K562 (cell line): ENCODE data around the gene USP35. TPM values are rescaled to one million over a fixed set of nuclear protein-coding genes. Genes with fewer than 3 reads are reported as not detected.
A peak's percentile ranks its signal among the peaks of the same experiment; 100 is the strongest.

Experiments used
- BDP1 ChIP-seq: IDR thresholded peaks from 3 replicates; pipeline ENCODE4 v1.6.1; 2011; ENCODE audit not compliant: insufficient read length, insufficient read depth
- CTBP1 ChIP-seq: fragments of 450-650 bp; IDR thresholded peaks from 2 replicates; pipeline ENCODE4 v1.6.1; 2016; ENCODE audit warnings: borderline replicate concordance
- DMBX1 ChIP-seq: fragments of 250-450 bp; sonication (Bioruptor Pico); IDR thresholded peaks from 2 replicates; pipeline ENCODE4 v1.8.0; 2022; ENCODE audit warnings: inconsistent platforms, mild to moderate bottlenecking, moderate library complexity, borderline replicate concordance
- JUND ChIP-seq, 2 experiments: IDR thresholded peaks; 2 replicates in 1 of 2; 3 replicates in 1 of 2; pipeline ENCODE4 v1.6.1; 2011; ENCODE audit warnings: borderline replicate concordance in 2 of 2, low read depth in 2 of 2, low read length in 2 of 2, improper control_type of control experiment in 1 of 2, missing biosample characterization in 1 of 2, missing genetic modification characterization in 1 of 2, missing genetic modification reagents in 1 of 2
- NCOA1 ChIP-seq: fragments of 450-650 bp; IDR thresholded peaks from 2 replicates; pipeline ENCODE4 v1.6.1; 2016; ENCODE audit warnings: low read depth
- NRF1 ChIP-seq, 2 experiments: fragments of 450-650 bp; IDR thresholded peaks in 1 of 2; conservative IDR thresholded peaks in 1 of 2; 2 replicates each; pipeline ENCODE4 v1.6.1; 2014; ENCODE audit warnings: mild to moderate bottlenecking in 2 of 2
- SMARCA4 ChIP-seq: fragments of 450-650 bp; IDR thresholded peaks from 2 replicates; pipeline ENCODE4 v1.6.1; 2016
- polyA plus RNA-seq, 8 experiments: library from polyadenylated mRNA; depleted of rRNA in 4 of 8; stranded (reverse) in 5 of 8; unstranded in 3 of 8; fragments of >200 nt; fragmentation: Nextera tagmentation in 2 of 8; fragmentation: Illumina TruSeq in 1 of 8; extraction: Ambion mirVana in 2 of 8; extraction: Trizol in 1 of 8; gene quantifications; 2 replicates each; pipeline versions ENCODE4 v1.2.1 to v1.2.3, GENCODE V29; 2011 to 2014; ENCODE audit warnings: inconsistent platforms in 1 of 8, missing spikeins in 1 of 8
- total RNA-seq, 7 experiments: library from RNA; depleted of rRNA in 6 of 7; stranded (reverse); fragments of >200 nt in 6 of 7; fragmentation: Illumina TruSeq in 2 of 7; extraction: Trizol in 2 of 7; gene quantifications; 2 replicates each; pipeline versions ENCODE4 v1.2.1 to v1.2.3, GENCODE V29; 2011 to 2021; ENCODE audit warnings: low replicate concordance in 1 of 7
- TF ChIP-seq, protein P1 (sequence below): fragments of 450-650 bp; IDR thresholded peaks from 2 replicates; pipeline ENCODE4 v1.6.1; 2017; ENCODE audit warnings: antibody characterized with exemption, mild to moderate bottlenecking
- TF ChIP-seq, protein P2 (sequence below): fragments of 200-800 bp; sonication (Bioruptor generic); IDR thresholded peaks from 2 replicates; pipeline ENCODE4 v1.6.1; 2017; ENCODE audit warnings: missing genetic modification characterization, missing compliant biosample characterization
- TF ChIP-seq, protein P3 (sequence below), 2 experiments: fragments of 450-650 bp; IDR thresholded peaks; 2 replicates each; pipeline ENCODE4 v1.6.1; 2018; ENCODE audit warnings: mild to moderate bottlenecking in 2 of 2, low read depth in 1 of 2; ENCODE audit not compliant: partially characterized antibody in 2 of 2
- TF ChIP-seq, protein P4 (sequence below), 2 experiments: fragments of 450-650 bp; conservative IDR thresholded peaks; 2 replicates each; pipeline ENCODE4 v1.6.1; 2017; ENCODE audit warnings: mild to moderate bottlenecking in 2 of 2, moderate library complexity in 2 of 2
- TF ChIP-seq, protein P5 (sequence below): fragments of 450-650 bp; IDR thresholded peaks from 2 replicates; pipeline ENCODE4 v1.7.1; 2018; ENCODE audit warnings: mild to moderate bottlenecking, low read depth; ENCODE audit not compliant: partially characterized antibody

The USP35 gene
- total and polyA plus RNA-seq, 9 of the 15 experiments (the other 6 are each of a cell fraction or from before 2014, with no cell fraction given), result 0.01 to 4.8 (median 3.6) TPM

DNA sequence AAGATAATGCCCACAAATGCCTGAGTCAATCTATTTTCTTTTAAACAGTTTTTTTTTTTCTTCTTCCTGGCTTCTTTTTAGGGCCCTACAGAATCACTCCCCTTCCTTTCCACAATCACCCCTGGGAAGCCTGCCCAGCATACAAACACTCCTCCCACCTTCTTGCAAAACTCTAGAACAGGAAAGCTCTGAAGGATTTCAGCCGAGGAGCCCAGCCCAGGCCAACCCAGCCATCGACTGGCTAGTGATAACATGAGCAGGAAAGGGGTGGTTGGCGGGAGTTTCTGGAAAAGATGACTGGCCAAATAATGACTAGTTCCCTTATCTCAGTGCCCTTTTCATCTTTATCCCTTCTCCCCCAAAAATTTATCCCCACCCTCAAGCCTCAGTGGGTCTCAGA, 68.2 kb downstream of the USP35 start (continued):
- TF ChIP-seq, protein P1, sequence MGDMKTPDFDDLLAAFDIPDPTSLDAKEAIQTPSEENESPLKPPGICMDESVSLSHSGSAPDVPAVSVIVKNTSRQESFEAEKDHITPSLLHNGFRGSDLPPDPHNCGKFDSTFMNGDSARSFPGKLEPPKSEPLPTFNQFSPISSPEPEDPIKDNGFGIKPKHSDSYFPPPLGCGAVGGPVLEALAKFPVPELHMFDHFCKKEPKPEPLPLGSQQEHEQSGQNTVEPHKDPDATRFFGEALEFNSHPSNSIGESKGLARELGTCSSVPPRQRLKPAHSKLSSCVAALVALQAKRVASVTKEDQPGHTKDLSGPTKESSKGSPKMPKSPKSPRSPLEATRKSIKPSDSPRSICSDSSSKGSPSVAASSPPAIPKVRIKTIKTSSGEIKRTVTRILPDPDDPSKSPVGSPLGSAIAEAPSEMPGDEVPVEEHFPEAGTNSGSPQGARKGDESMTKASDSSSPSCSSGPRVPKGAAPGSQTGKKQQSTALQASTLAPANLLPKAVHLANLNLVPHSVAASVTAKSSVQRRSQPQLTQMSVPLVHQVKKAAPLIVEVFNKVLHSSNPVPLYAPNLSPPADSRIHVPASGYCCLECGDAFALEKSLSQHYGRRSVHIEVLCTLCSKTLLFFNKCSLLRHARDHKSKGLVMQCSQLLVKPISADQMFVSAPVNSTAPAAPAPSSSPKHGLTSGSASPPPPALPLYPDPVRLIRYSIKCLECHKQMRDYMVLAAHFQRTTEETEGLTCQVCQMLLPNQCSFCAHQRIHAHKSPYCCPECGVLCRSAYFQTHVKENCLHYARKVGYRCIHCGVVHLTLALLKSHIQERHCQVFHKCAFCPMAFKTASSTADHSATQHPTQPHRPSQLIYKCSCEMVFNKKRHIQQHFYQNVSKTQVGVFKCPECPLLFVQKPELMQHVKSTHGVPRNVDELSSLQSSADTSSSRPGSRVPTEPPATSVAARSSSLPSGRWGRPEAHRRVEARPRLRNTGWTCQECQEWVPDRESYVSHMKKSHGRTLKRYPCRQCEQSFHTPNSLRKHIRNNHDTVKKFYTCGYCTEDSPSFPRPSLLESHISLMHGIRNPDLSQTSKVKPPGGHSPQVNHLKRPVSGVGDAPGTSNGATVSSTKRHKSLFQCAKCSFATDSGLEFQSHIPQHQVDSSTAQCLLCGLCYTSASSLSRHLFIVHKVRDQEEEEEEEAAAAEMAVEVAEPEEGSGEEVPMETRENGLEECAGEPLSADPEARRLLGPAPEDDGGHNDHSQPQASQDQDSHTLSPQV, result peak; percentile 59; the same call in 1 of the 2 replicates
- TF ChIP-seq, protein P2, sequence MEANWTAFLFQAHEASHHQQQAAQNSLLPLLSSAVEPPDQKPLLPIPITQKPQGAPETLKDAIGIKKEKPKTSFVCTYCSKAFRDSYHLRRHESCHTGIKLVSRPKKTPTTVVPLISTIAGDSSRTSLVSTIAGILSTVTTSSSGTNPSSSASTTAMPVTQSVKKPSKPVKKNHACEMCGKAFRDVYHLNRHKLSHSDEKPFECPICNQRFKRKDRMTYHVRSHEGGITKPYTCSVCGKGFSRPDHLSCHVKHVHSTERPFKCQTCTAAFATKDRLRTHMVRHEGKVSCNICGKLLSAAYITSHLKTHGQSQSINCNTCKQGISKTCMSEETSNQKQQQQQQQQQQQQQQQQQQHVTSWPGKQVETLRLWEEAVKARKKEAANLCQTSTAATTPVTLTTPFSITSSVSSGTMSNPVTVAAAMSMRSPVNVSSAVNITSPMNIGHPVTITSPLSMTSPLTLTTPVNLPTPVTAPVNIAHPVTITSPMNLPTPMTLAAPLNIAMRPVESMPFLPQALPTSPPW (CRISPR knock-in tag), result peak; percentile 50
- TF ChIP-seq JUND (IDR thresholded peaks at IDR 0.05; ENCODE audit: borderline replicate concordance, low read depth, low read length), result peak; percentile 76; the same call in 1 of the 2 replicates
- peak; percentile 70; the same call in 1 of the 3 replicates for TF ChIP-seq JUND (tag; IDR thresholded peaks at IDR 0.05; ENCODE audit: borderline replicate concordance, low read depth, low read length)
- TF ChIP-seq, protein P3, sequence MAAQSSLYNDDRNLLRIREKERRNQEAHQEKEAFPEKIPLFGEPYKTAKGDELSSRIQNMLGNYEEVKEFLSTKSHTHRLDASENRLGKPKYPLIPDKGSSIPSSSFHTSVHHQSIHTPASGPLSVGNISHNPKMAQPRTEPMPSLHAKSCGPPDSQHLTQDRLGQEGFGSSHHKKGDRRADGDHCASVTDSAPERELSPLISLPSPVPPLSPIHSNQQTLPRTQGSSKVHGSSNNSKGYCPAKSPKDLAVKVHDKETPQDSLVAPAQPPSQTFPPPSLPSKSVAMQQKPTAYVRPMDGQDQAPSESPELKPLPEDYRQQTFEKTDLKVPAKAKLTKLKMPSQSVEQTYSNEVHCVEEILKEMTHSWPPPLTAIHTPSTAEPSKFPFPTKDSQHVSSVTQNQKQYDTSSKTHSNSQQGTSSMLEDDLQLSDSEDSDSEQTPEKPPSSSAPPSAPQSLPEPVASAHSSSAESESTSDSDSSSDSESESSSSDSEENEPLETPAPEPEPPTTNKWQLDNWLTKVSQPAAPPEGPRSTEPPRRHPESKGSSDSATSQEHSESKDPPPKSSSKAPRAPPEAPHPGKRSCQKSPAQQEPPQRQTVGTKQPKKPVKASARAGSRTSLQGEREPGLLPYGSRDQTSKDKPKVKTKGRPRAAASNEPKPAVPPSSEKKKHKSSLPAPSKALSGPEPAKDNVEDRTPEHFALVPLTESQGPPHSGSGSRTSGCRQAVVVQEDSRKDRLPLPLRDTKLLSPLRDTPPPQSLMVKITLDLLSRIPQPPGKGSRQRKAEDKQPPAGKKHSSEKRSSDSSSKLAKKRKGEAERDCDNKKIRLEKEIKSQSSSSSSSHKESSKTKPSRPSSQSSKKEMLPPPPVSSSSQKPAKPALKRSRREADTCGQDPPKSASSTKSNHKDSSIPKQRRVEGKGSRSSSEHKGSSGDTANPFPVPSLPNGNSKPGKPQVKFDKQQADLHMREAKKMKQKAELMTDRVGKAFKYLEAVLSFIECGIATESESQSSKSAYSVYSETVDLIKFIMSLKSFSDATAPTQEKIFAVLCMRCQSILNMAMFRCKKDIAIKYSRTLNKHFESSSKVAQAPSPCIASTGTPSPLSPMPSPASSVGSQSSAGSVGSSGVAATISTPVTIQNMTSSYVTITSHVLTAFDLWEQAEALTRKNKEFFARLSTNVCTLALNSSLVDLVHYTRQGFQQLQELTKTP (IDR thresholded peaks at IDR 0.05; ENCODE audit: low read depth in 1 of 2, partially characterized antibody in 2 of 2), result peak; percentile 27 to 48
- TF ChIP-seq, protein P4, sequence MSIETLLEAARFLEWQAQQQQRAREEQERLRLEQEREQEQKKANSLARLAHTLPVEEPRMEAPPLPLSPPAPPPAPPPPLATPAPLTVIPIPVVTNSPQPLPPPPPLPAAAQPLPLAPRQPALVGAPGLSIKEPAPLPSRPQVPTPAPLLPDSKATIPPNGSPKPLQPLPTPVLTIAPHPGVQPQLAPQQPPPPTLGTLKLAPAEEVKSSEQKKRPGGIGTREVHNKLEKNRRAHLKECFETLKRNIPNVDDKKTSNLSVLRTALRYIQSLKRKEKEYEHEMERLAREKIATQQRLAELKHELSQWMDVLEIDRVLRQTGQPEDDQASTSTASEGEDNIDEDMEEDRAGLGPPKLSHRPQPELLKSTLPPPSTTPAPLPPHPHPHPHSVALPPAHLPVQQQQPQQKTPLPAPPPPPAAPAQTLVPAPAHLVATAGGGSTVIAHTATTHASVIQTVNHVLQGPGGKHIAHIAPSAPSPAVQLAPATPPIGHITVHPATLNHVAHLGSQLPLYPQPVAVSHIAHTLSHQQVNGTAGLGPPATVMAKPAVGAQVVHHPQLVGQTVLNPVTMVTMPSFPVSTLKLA (conservative IDR thresholded peaks at IDR 0.05), result 0 out of 4 replicates have a peak, but pooled peaks of 1 of the 2 experiments have one; percentile 21
- TF ChIP-seq, protein P5, sequence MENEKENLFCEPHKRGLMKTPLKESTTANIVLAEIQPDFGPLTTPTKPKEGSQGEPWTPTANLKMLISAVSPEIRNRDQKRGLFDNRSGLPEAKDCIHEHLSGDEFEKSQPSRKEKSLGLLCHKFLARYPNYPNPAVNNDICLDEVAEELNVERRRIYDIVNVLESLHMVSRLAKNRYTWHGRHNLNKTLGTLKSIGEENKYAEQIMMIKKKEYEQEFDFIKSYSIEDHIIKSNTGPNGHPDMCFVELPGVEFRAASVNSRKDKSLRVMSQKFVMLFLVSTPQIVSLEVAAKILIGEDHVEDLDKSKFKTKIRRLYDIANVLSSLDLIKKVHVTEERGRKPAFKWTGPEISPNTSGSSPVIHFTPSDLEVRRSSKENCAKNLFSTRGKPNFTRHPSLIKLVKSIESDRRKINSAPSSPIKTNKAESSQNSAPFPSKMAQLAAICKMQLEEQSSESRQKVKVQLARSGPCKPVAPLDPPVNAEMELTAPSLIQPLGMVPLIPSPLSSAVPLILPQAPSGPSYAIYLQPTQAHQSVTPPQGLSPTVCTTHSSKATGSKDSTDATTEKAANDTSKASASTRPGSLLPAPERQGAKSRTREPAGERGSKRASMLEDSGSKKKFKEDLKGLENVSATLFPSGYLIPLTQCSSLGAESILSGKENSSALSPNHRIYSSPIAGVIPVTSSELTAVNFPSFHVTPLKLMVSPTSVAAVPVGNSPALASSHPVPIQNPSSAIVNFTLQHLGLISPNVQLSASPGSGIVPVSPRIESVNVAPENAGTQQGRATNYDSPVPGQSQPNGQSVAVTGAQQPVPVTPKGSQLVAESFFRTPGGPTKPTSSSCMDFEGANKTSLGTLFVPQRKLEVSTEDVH, result peak; percentile 95
- peak; percentile 20 to 38; a peak in 2 of 4 replicates for TF ChIP-seq NRF1 (conservative IDR thresholded peaks at IDR 0.05 in 1 of 2, IDR thresholded peaks at IDR 0.05 in 1 of 2)
- TF ChIP-seq NCOA1, result 0 out of 2 replicates have a peak, but pooled peaks have one; percentile 9
- TF ChIP-seq CTBP1, result peak; percentile 82
- TF ChIP-seq DMBX1 (CRISPR knock-in tag), result peak; percentile 48; the same call in 1 of the 2 replicates
- TF ChIP-seq SMARCA4, result peak; percentile 75
- TF ChIP-seq BDP1, result no peak
